Hair follicle dermal papilla cell (primary cell): ENCODE results near the gene ING5. TPM values are rescaled to one million over a fixed set of nuclear protein-coding genes. Genes with fewer than 3 reads are reported as not detected.

Experiments
- total RNA-seq: library from RNA; depleted of rRNA; stranded (reverse); fragments of >200 nt; gene quantifications from 2 replicates; pipeline ENCODE4 v1.2.3, GENCODE V29; 2012

Gene ING5
- 14.7 and 21.6 TPM in 2 replicates for total RNA-seq

GRCh38 chr2:241701399-241702154 lies at the start of gene ING5:
TSS of gene ING5 (plus strand) at chr2:241702039. CDS start at chr2:241702066, 27 bp downstream.

GRCh38 chr2:241686650-241687425 lies 15.0 kb upstream of the ING5 start, which contains the start of gene DTYMK:
TSS of gene DTYMK (minus strand) at chr2:241686815. CDS start at chr2:241686783, 32 bp downstream.

GRCh38 chr2:241734467-241735208 lies 32.8 kb downstream of the ING5 start, which contains the start of gene D2HGDH:
TSS of gene D2HGDH (plus strand) at chr2:241734630. CDS start at chr2:241735225, 595 bp downstream.

GRCh38 chr2:241776336-241777169 lies 74.7 kb downstream of the ING5 start, which contains the start of gene GAL3ST2:
TSS of gene GAL3ST2 (plus strand) at chr2:241776822. CDS start at chr2:241776956, 134 bp downstream.

Other genes with a start within 250 kb of the ING5 start
- 207 and 234 TPM in 2 replicates for gene STK25, start 193.5 kb upstream of the ING5 start, total RNA-seq
- gene BOK, start 143.3 kb upstream of the ING5 start, total RNA-seq, result 20.3 and 25.6 TPM in 2 replicates
- gene THAP4, start 64.9 kb upstream of the ING5 start, total RNA-seq, result 47.7 and 51.0 TPM in 2 replicates
- gene ATG4B, start 64.3 kb upstream of the ING5 start, total RNA-seq, result 55.2 and 58.0 TPM in 2 replicates
- gene DTYMK, start 15.2 kb upstream of the ING5 start, total RNA-seq, result 11.4 and 12.3 TPM in 2 replicates
- gene D2HGDH, start 32.6 kb downstream of the ING5 start, total RNA-seq, result 17.1 and 23.4 TPM in 2 replicates
- gene GAL3ST2, start 74.8 kb downstream of the ING5 start, total RNA-seq, result not detected in 2 replicates
- gene NEU4, start 107.2 kb downstream of the ING5 start, total RNA-seq, result not detected in 2 replicates
- gene PDCD1, start 156.9 kb downstream of the ING5 start, total RNA-seq, result not detected in 2 replicates
- not detected in 2 replicates for gene RTP5, start 167.7 kb downstream of the ING5 start, total RNA-seq